AG09319 (cell line): Measurements from ENCODE around the gene TCAF2.
"Not testable (repeated sequence)": the region's sequence is repeated elsewhere in the genome, so short reads cannot be mapped to it uniquely, and the experiment has no call there.

ENCODE experiments used
- DNase-seq: peaks from one replicate; pipeline ENCODE4 v3.0.0-alpha.2; 2010; ENCODE audit warnings: low read depth; ENCODE audit errors: extremely low read depth

Gene TCAF2

GRCh38 chr7:143620646-143621045, at the start of gene TCAF2:
TCAF2 (plus strand) TSS chr7:143620974.
- DNase-seq: not testable (repeated sequence)

- DNase-seq: not testable (repeated sequence)
These were observed 49.3 kb upstream of the TCAF2 start, which contains the start of gene CTAGE15 for GRCh38 chr7:143571501-143571900. CTAGE15 (plus strand) TSS chr7:143571801; CDS start chr7:143571818, 17 bp downstream.

- not testable (repeated sequence) for DNase-seq
These were observed 32.6 kb upstream of the TCAF2 start for GRCh38 chr7:143588183-143588582.

- DNase-seq: not testable (repeated sequence)
These were observed 30.9 kb upstream of the TCAF2 start for GRCh38 chr7:143589897-143590296.

GRCh38 chr7:143598086-143598485, 22.7 kb upstream of the TCAF2 start:
- not testable (repeated sequence) for DNase-seq

GRCh38 chr7:143603549-143603948, 17.2 kb upstream of the TCAF2 start:
- DNase-seq: not testable (repeated sequence)

- DNase-seq: not testable (repeated sequence)
These were observed 14.7 kb upstream of the TCAF2 start for GRCh38 chr7:143606088-143606487.

- DNase-seq: not testable (repeated sequence)
These were observed 5.2 kb upstream of the TCAF2 start for GRCh38 chr7:143615545-143615944.

GRCh38 chr7:143617204-143617603, 3.6 kb upstream of the TCAF2 start:
- not testable (repeated sequence) for DNase-seq

GRCh38 chr7:143620058-143620457, 716 bp upstream of the TCAF2 start:
- not testable (repeated sequence) for DNase-seq

GRCh38 chr7:143621175-143621574, 401 bp downstream of the TCAF2 start:
- not testable (repeated sequence) for DNase-seq

GRCh38 chr7:143622130-143622529, 1.4 kb downstream of the TCAF2 start:
- DNase-seq: not testable (repeated sequence)

GRCh38 chr7:143630653-143631052, 9.9 kb downstream of the TCAF2 start:
- not testable (repeated sequence) for DNase-seq

GRCh38 chr7:143632506-143632905, 11.7 kb downstream of the TCAF2 start:
- not testable (repeated sequence) for DNase-seq

GRCh38 chr7:143633013-143633618, 12.3 kb downstream of the TCAF2 start:
- DNase-seq: not testable (repeated sequence)

GRCh38 chr7:143635364-143636240, 14.8 kb downstream of the TCAF2 start:
- DNase-seq: not testable (repeated sequence)

GRCh38 chr7:143639372-143639771, 18.6 kb downstream of the TCAF2 start:
- DNase-seq: not testable (repeated sequence)

GRCh38 chr7:143640528-143641189, 19.9 kb downstream of the TCAF2 start:
- not testable (repeated sequence) for DNase-seq

- not testable (repeated sequence) for DNase-seq
These were observed 25.8 kb downstream of the TCAF2 start for GRCh38 chr7:143646598-143646997.

- DNase-seq: not testable (repeated sequence)
These were observed 29.1 kb downstream of the TCAF2 start for GRCh38 chr7:143649902-143650301.

- DNase-seq: not testable (repeated sequence)
These were observed 29.7 kb downstream of the TCAF2 start for GRCh38 chr7:143650447-143650846.
